ENCODE data around the gene PTCH1. TPM values are rescaled to one million over a fixed set of nuclear protein-coding genes. Genes with fewer than 3 reads are reported as not detected.
A peak's percentile ranks its signal among the peaks of the same experiment; 100 is the strongest.

PTCH1 gene
- total RNA-seq, 8 experiments from 2014 or later, result 2.2 to 59.2 (median 20.8) TPM

DNA sequence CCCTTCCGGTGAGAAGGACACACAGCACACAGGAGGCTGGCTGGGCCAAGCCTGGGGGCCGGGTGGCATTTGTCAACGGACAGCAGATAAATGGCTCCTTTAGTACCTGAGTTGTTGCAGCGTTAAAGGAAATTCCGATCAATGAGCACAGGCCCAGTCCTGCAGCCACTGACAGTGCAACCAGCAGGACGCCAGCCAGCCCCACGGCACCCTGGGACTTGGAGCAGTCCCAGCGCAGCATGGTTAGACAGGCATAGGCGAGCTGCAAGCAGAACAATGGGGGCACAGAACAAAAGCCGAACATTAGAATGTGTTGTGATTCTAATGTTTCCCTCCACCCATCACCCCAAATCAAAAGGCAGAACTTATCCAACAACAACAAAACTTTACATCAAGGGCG, 39.3 kb downstream of the PTCH1 start:
- no peak overlapping the region for H3K4me3 ChIP-seq
- 42 to 100% (median 88%) methylated on average over 1 to 6 of the region's 11 CpGs; no CpG with 5 or more reads in 2 of the 10 experiments for WGBS, 10 experiments
- peak overlapping the region; percentile 31 to 60 for H3K27ac ChIP-seq
- H3K4me1 ChIP-seq (replicated peaks in 1 of 2), result peaks cover 48 to 53% of the 10 kb centered on the region in 2 donors
- in situ Hi-C loops (cut with MboI; ENCODE audit: low pct_unique_long_range_greater_than_20kb in 2 of 9, low sequenced_read_pairs in 9 of 9, unreplicated experiment in 9 of 9), result no loop called here
- ATAC-seq (replicated peaks in 6 of 8), result peak in 3 of 8 experiments; percentile 64 to 66 (median 64)

- in situ Hi-C loops (cut with MboI; ENCODE audit: low pct_unique_long_range_greater_than_20kb in 2 of 9, low sequenced_read_pairs in 9 of 9, unreplicated experiment in 9 of 9), result no loop called here
- H3K4me1 ChIP-seq (replicated peaks in 1 of 2), result peaks cover 12 to 22% of the 10 kb centered on the region in 2 donors
- no peak overlapping the region for H3K4me3 ChIP-seq
- no peak overlapping the region for H3K27ac ChIP-seq
- 91 to 97% (median 95%) methylated on average over 2 to 13 of the region's 19 CpGs; no CpG with 5 or more reads in 4 of the 10 experiments for WGBS, 10 experiments
- ATAC-seq (replicated peaks in 6 of 8), result no peak
These were observed 48.0 kb downstream of the PTCH1 start for GRCh38 chr9:95468791-95469190.

GRCh38 chr9:95465115-95465514, 51.7 kb downstream of the PTCH1 start:
- in situ Hi-C loops (cut with MboI; ENCODE audit: low pct_unique_long_range_greater_than_20kb in 2 of 9, low sequenced_read_pairs in 9 of 9, unreplicated experiment in 9 of 9), result no loop called here
- no peak overlapping the region for H3K27ac ChIP-seq
- WGBS, 10 experiments, result 17 to 100% (median 82%) methylated on average over 1 to 4 of the region's 4 CpGs; no CpG with 5 or more reads in 1 of the 10 experiments
- ATAC-seq (replicated peaks in 6 of 8), result no peak
- H3K4me3 ChIP-seq, result no peak overlapping the region
- peaks cover 38 to 55% of the 10 kb centered on the region in 2 donors for H3K4me1 ChIP-seq (replicated peaks in 1 of 2)

DNA sequence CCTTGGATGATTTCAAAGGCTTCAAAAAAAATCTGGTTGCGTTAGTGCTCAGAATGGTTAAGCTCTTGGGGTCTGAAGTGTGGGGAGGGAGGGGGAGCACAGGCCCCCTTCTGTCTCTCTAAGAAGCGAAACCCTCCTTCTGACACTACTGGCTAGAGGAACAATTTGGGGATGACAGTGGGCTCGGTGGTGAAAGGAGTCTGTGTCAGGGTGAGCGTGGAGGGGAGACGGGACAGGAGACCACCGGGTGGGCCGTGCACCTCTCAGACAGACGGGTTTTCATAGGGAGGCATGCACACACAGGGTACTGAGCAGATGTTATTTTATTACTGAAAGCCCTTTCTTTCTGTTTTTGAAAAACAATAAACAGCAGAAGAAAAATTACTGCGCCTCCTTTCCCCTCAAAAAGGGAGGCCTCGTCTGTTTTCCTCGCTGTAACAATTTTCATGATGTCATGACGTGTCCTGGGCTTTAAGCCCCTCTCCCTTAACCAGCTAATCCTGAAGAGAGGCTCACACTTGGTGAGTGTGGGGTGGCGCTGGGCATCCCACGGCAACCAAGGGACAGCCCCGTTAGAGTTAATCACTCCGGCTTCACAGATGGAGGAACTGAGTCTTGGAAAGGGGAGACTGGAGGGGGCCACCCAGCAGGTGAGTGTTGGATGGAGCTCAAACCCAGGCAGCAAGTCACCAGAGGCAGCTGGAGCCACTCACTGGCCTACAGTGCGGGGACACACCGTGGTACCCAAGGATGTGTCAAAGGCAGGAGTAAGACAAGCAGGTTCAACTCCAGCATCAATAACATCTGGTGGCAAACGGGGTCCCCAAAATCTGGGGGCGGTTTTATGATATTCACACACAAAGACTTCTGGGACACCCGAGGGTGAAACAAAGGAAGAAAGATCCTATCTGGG, 53.4 kb downstream of the PTCH1 start:
- in situ Hi-C loops (cut with MboI; ENCODE audit: low pct_unique_long_range_greater_than_20kb in 2 of 9, low sequenced_read_pairs in 9 of 9, unreplicated experiment in 9 of 9), result no loop called here
- Histone ChIP-seq H3K4me1 (replicated peaks in 1 of 2) (peaks cover 55 to 72% of the 10 kb centered on the region in 2 donors), H3K27ac (peak overlapping the region; percentile 46 to 81), H3K4me3 (no peak overlapping the region)
- ATAC-seq (replicated peaks in 6 of 8), result peak in 3 of 8 experiments; percentile 4 to 7 (median 4)
- 73 to 100% (median 84%) methylated on average over 1 to 10 of the region's 21 CpGs; no CpG with 5 or more reads in 1 of the 10 experiments for WGBS, 10 experiments

DNA sequence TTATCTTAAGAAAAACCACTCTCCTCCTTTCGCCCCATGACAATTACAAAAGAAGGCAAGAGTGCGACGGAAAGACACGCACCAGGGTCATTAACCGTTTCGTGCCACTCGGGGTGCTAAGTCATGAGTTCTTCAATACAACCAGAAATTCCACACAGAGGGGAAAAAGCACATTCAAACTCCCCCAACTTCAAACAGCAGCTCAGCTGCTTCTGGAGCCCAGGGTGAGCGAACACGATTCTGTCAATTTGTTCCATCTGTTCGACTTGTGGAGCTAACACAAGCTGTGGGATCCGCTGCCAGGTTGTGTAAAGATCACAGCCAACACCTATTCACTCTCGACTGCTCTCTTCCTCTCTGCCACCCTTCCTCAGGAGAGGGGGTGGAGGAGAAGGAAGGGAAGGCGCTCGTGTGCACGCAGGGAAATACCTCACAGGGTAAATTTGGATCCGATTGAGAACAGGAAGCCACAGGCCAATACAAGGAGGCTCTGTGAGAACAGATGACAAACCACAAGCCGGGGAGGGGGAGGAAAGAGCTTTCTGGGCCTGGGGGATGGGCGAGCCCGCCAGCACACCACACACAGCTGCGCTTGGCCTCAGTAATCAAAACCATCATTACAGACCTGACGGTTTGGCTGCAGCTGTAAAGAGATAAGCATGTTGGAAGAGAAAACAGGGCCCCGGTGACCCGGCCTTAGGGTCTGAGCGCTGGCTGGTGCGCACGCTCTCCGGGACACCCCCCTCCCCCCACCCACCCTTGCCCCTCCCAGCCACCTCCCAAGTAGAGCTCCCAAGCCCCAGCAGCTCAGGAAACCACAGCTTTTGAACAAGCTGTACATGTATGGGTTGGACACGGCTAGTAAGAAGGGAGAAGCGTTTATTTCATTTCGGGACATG, 54.3 kb downstream of the PTCH1 start:
- Histone ChIP-seq H3K4me1 (replicated peaks in 1 of 2) (peaks cover 65 to 81% of the 10 kb centered on the region in 2 donors), H3K4me3 (peak overlapping the region in 3 of 5 donors; percentile 1 to 11 (median 2)), H3K27ac (peak overlapping the region; percentile 46 to 81)
- 10 to 82% (median 61%) methylated on average over 2 to 11 of the region's 30 CpGs; no CpG with 5 or more reads in 4 of the 10 experiments for WGBS, 10 experiments
- ATAC-seq (replicated peaks in 6 of 8), result peak; percentile 84 to 97 (median 92)
- in situ Hi-C loops (cut with MboI; ENCODE audit: low pct_unique_long_range_greater_than_20kb in 2 of 9, low sequenced_read_pairs in 9 of 9, unreplicated experiment in 9 of 9), result no loop called here

- ATAC-seq (replicated peaks in 6 of 8), result no peak
- H3K4me1 ChIP-seq (replicated peaks in 1 of 2), result peaks cover 69 to 80% of the 10 kb centered on the region in 2 donors
- no peak overlapping the region for H3K4me3 ChIP-seq
- in situ Hi-C loops (cut with MboI; ENCODE audit: low pct_unique_long_range_greater_than_20kb in 2 of 9, low sequenced_read_pairs in 9 of 9, unreplicated experiment in 9 of 9), result no loop called here
- 60 to 100% (median 91%) methylated on average over 1 to 9 of the region's 17 CpGs; no CpG with 5 or more reads in 3 of the 10 experiments for WGBS, 10 experiments
- H3K27ac ChIP-seq, result peak overlapping the region; percentile 46 to 81
These were observed 55.1 kb downstream of the PTCH1 start for GRCh38 chr9:95461448-95462248.

GRCh38 chr9:95460518-95461164, 56.1 kb downstream of the PTCH1 start:
- H3K27ac ChIP-seq, result no peak overlapping the region
- H3K4me1 ChIP-seq (replicated peaks in 1 of 2), result peaks cover 73 to 79% of the 10 kb centered on the region in 2 donors
- ATAC-seq (replicated peaks in 6 of 8), result no peak
- no peak overlapping the region for H3K4me3 ChIP-seq
- 70 to 100% (median 90%) methylated on average over 1 to 8 of the region's 13 CpGs for WGBS, 10 experiments
- in situ Hi-C loops (cut with MboI; ENCODE audit: low pct_unique_long_range_greater_than_20kb in 2 of 9, low sequenced_read_pairs in 9 of 9, unreplicated experiment in 9 of 9), result no loop called here

DNA sequence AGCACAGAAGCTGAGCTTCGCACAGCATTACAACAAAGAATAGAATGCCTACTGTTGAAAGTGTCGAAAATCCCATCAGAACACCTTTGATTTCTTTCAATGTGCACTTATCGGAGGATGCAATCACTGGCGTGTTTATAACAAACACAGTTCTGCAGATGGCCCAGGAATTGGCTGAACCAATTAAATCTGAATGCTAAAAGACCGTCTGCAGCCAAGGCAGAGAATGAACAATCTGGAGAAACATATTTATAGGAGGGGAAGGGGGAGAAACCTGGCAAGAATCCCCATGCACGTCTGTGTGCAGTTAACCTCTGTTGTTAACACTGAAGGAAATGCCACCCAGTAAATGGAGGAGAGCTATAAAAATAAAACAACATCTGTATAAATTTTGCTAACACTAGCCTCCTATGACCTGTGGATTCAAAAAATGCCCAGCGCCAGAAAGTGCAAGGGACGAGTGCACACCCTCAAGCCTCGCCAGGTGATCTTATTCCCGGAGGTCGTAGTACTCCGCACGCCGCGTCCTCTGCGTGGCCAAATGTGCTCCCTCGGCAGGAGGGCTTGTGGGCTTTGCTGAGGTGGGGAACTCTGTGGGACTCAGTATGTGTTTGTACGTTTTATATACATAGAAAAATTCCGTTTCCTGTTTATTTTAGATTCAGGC, 56.8 kb downstream of the PTCH1 start:
- Histone ChIP-seq H3K27ac (peak overlapping the region; percentile 32 to 49), H3K4me3 (no peak overlapping the region), H3K4me1 (replicated peaks in 1 of 2) (peaks cover 73 to 75% of the 10 kb centered on the region in 2 donors)
- in situ Hi-C loops (cut with MboI; ENCODE audit: low pct_unique_long_range_greater_than_20kb in 2 of 9, low sequenced_read_pairs in 9 of 9, unreplicated experiment in 9 of 9), result no loop called here
- 56 to 99% (median 89%) methylated on average over 3 to 16 of the region's 19 CpGs; no CpG with 5 or more reads in 1 of the 10 experiments for WGBS, 10 experiments
- no peak for ATAC-seq (replicated peaks in 6 of 8)

GRCh38 chr9:95459178-95459577, 57.6 kb downstream of the PTCH1 start:
- peaks cover 65 to 76% of the 10 kb centered on the region in 2 donors for H3K4me1 ChIP-seq (replicated peaks in 1 of 2)
- H3K4me3 ChIP-seq, result no peak overlapping the region
- peak overlapping the region; percentile 32 to 49 for H3K27ac ChIP-seq
- ATAC-seq (replicated peaks in 6 of 8), result no peak
- WGBS, 10 experiments, result 60 to 100% (median 82%) methylated on average over 1 to 13 of the region's 13 CpGs; no CpG with 5 or more reads in 1 of the 10 experiments
- in situ Hi-C loops (cut with MboI; ENCODE audit: low pct_unique_long_range_greater_than_20kb in 2 of 9, low sequenced_read_pairs in 9 of 9, unreplicated experiment in 9 of 9), result no loop called here

DNA sequence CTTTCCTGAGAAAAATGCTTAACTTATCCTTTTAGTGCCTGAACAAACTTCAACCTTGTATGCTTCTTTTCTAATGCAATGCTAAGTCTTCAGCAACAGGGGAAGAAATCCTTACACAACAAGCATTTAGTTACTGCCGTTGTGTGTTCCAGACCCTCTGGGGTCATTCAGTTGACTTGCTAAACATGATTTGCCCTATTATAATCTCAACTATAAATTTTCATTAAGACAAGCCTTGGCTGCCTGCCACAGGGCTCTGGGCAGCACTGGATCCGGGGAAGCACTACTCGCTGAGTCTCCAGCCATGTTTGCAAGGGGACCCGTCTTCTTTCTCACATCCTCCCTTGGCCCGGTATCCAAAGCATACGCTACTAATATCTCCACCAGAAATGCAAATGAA, 58.1 kb downstream of the PTCH1 start:
- peak overlapping the region in 1 of 2 donors; percentile 49 for H3K27ac ChIP-seq
- H3K4me3 ChIP-seq, result no peak overlapping the region
- in situ Hi-C loops (cut with MboI; ENCODE audit: low pct_unique_long_range_greater_than_20kb in 2 of 9, low sequenced_read_pairs in 9 of 9, unreplicated experiment in 9 of 9), result no loop called here
- H3K4me1 ChIP-seq (replicated peaks in 1 of 2), result peaks cover 60 to 74% of the 10 kb centered on the region in 2 donors
- 49 to 100% (median 65%) methylated on average over 1 to 6 of the region's 6 CpGs; no CpG with 5 or more reads in 2 of the 10 experiments for WGBS, 10 experiments
- ATAC-seq (replicated peaks in 6 of 8), result peak in 4 of 8 experiments; percentile 35 to 57 (median 46)

- H3K27ac ChIP-seq, result peak overlapping the region; percentile 40 to 49
- no peak overlapping the region for H3K4me3 ChIP-seq
- in situ Hi-C loops (cut with MboI; ENCODE audit: low pct_unique_long_range_greater_than_20kb in 2 of 9, low sequenced_read_pairs in 9 of 9, unreplicated experiment in 9 of 9), result no loop called here
- peaks cover 58 to 65% of the 10 kb centered on the region in 2 donors for H3K4me1 ChIP-seq (replicated peaks in 1 of 2)
- peak in 3 of 8 experiments; percentile 7 to 18 (median 12) for ATAC-seq (replicated peaks in 6 of 8)
- WGBS, 10 experiments, result 62 to 100% (median 86%) methylated on average over 4 to 11 of the region's 12 CpGs; no CpG with 5 or more reads in 2 of the 10 experiments
These were observed 59.0 kb downstream of the PTCH1 start for GRCh38 chr9:95457769-95458168.
